ENCODE data around the gene TBCD.
A peak's percentile ranks its signal among the peaks of the same experiment; 100 is the strongest.
"Not testable (repeated sequence)": the region's sequence is repeated elsewhere in the genome, so short reads cannot be mapped to it uniquely, and the experiment has no call there.

TBCD gene

DNA sequence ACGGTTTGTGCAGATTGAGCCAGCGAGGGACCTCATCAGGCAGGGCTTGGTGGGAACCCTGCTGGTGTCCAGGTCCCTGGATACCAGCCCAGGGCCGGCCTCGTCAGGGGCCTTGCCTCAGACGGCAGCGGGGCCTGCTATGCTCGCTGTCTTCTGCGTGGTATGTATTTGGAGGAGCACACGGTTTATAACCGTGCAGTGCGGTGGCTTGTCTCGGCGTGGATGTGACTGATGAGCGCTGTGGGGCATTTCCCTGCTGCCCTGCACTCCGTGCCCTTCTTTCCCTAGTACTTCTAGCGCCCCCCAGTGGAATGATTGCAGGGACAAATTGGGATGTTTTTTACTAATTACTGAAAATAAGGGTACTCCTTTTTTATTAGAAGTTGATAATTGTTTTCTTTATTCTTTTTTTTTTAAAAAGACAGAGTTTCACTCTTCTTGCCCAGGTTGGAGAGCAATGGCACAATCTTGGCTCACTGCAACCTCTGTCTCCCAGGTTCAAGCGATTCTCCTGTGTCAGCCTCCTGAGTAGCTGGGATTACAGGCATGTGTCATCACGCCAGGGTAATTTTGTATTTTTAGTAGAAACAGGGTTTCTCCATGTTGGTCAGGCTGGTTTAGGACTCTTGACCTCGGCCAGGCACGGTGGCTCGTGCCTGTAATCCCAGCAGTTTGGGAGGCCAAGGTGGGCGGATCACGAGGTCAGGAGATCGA lies 15.3 kb downstream of the TBCD start:
- DNase-seq = peak; percentile 40

DNA sequence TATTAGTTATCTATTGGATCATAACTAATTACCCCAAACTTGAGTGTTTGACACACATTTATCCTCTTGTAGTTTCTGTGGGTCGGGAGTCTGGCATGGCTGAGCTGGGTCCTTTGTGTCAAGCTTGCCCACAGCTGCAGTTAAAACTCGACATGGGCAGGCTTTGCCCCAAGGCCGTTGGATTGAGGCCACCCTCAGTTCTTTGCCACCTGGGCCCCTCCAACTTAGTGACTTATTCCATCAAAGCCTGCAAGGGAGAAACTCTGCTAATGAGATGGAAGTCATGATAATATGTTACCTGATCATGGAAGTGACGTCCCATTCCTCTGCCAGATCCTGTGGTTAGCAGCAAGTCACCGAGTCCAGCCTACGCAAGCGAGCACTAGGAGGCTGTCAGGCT lies 17.2 kb downstream of the TBCD start:
- peak; percentile 18 for DNase-seq

DNA sequence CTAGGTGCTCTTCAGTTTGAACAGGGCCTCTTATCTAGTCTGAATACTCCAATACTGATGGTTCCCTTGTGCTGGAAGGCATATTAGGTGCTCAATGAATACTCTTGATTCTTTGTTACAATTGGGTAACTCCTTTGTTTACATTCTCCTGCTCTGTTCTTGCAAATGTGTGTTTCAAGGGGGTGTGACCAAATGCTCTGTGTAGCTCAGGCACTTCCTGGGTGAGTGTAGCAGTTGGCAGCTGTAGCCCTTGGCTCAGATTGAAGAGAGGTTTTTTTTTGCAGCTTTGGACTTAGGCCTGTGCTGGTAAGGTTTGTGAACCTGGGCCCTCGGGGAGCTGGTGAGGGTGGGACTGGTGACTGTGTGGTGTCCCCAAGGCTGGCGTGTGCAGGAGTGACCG lies 20.2 kb downstream of the TBCD start:
- no peak for DNase-seq

DNA sequence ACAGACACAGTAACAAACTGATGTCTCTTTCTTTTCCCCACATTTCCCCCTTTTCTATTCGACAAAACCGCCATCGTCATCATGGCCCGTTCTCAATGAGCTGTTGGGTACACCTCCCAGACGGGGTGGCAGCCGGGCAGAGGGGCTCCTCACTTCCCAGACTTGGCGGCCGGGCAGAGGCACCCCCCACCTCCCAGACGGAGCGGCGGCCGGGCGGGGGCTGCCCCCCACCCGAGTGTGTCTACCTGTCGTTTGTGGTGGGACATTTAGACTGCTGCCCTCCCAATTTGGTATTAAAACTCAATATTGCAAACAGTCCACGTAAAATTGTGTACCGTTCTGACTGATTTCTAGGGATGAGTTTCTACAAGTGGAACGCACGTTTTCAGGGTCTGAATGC lies 22.6 kb downstream of the TBCD start:
- not testable (repeated sequence) for DNase-seq

DNA sequence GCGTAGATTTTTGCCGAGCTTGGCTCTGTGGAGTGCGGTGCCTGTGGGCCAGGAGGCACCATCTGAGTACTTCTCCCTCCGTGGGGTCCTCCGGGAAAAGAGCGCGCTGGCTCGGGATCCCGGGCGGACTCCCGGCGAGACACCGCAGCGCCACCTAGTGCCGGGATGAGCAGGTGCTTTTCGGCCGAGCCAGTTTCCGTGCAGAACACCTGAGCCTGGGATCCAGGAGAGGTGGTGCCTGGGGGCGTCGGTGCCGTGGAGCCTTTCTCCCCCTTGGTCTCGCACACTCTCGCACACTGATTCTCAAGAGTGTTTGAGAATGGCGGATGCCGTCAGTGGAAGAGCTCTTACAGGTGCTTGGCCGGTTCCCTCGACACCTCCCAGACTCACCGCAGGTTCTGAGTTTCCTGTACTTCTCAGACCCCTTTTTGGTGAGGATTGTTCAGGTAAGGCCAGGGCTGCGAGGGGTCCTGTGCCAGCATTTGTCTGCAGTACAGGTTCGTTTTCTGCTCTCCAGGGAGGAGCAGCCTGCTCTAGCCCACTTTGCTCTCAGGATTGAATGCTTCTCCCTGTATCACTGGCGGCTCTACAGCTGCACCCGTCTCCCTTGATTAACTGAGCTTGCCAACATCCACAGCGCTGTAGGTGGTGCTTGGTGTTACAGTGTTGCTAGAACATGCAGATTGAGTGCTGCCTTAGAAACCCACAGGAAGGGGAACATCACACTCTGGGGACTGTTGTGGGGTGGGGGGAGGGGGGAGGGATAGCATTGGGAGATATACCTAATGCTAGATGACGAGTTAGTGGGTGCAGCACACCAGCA lies 23.3 kb downstream of the TBCD start:
- no peak for DNase-seq

DNA sequence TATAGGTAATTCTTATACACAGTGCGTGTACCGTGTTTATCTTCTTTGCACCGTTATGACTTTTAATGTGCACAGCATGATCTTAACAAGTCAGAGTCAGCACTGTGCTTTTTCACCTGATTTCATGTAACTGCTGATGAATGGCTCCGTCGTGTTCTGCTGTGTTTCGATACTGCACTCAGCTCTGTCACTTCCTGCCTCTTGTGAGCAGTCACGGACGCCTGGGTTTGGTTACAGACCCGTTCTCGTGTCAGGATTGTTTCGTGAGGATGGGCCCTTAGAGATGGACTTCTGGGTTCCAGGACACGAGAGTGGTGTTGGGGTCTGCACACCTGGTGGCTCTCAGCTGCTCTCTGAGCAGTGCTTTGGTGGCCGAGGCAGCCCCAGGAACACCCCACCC lies 24.6 kb downstream of the TBCD start:
- no peak for DNase-seq

DNA sequence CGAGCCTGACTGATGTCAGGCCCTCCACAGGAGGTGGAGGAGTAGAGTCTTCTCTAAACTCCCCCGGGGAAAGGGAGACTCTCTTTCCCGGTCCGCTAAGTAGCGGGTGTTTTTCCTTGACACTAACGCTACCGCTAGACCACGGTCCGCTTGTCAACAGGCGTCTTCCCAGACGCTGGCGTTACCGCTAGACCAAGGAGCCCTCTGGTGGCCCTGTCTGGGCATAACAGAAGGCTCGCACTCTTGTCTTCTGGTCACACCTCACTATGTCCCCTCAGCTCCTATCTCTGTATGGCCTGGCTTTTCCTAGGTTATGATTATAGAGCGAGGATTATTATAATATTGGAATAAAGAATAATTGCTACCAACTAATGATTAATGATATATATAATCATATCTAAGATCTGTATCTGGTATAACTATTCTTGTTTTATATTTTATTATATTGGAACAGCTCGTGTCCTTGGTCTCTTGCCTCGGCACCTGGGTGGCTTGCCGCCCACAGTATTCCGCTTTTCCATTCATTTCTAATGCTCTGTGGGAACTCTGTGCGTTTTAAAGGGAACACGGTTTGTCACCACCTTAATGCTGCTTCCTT lies 26.0 kb downstream of the TBCD start:
- DNase-seq = not testable (repeated sequence)

DNA sequence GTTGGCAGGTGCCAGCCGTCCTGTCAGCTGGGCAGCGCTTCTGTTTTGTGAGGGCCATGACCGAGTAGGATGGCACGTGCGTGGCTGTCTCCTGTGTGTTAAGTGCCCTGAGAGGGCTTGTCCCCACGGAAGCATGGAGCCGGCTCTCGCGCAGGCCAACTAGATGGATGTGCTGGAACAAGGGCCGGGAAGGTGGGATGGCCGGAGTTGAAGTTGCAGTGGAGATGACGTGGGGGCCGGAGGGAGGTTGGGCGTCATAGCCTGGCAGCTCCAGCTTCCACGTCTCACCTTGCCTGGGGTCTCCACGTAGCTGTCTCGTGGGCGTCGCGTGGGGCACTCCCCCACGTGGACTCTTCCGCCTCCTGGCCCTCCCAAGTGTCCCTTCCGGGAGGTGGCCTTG lies 27.7 kb downstream of the TBCD start:
- DNase-seq = no peak

DNA sequence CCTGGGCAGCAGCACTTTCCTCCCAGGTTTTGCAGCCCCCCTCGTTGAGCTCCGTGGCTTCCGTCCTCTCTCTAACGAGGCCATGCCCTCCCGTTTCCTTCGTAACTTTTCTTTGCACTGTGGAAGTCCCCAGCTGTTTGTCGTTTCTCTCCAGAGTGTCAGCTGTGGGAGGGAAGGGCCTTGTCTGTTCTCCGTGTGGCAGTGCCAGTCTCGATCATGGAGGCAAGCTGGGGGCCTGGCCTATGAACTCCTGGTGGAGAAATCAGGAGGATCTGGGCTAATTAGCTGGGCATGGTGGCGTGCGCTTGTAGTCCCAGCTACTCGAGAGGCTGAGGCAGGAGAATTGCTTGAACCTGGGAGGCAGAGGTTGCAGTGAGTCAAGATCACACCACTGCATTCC lies 28.3 kb downstream of the TBCD start:
- no peak for DNase-seq

DNA sequence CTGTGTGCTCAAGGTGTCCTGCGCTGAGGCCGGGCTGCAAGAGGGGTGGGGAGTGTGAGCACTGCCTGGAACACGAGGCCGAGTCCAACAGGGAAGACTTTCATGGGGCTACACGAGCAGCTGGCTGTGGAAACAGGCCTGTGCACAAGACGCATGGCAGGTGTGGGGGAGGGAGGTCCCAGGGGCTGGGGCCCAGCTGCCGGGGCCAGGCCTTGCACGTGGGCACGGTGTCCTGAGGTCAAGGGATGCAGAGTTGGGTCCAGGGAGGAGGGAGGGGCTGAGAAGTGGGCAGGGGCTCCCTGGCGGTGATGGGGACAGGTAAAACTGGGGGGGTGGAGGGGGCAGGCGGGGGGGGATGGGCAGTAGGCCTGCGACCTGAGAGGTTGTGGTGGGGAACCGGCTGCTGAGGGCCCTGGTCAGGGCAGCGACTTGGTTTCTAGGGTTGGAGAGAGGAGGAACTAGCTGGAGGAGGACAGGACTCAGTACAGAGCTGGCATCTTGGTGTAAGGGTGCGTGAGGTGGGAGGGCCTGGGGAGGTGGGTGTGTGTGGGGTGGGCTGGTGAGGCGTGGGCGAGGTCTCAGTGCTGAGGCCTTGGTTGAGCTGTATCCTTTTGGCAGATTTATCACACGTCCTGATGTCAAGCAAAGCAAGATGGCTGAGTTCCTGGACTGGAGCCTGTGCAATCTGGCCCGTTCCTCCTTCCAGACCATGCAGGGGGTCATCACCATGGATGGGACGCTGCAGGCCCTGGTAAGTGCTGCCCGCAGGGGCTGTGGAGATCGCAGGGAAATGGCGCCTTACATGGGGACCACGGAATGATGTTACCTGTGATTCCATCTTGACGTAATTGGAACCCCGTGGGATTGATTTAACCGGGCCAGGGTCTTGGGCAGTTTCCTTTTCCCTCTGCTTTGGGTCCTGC lies 29.4 kb downstream of the TBCD start:
- no peak for DNase-seq

DNA sequence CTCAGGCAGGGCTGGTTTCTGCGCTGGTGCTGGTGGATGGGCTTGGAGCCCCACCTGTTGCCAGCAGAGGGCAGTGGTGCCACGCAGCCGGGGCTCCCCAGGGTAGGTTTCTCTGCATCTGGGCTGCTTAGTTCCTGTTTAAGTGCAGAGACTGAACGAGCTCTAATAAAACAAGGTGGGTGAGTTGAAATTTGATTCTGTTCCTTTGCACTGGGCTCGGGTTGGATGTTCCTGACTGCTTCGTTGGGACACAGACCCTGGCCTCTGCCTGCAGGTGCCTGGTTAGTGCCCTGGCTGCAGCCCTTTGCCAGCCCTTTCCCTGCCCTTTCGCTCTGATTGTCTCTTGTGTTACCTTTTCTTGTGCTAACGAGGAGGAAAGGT lies 30.0 kb downstream of the TBCD start:
- peak; percentile 93 for DNase-seq

DNA sequence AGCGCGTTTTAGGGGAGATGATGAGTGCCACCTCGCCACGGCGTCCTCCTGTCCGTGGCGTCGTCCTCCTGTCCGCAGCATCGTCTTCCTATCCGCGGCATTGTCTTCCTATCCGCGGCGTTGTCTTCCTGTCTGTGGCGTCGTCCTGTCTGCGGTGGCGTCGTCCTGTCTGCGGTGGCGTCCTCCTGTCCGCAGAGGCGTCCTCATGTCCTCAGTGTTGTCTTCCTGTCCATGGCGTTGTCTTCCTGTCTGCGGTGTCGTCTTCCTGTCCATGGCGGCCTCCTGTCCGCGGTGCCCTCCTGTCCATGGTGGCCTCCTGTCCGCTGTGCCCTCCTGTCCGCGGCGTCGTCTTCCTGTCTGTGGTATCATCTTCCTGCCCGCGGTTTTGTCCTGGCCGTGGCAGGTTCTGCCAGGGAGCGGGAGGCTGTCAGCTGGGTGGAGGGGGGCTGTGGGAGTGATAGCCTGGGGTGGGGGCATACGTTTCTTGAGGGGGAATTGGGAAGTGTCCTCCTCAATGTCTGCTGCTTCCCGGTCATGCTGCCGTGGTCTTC lies 30.9 kb downstream of the TBCD start:
- DNase-seq = no peak

DNA sequence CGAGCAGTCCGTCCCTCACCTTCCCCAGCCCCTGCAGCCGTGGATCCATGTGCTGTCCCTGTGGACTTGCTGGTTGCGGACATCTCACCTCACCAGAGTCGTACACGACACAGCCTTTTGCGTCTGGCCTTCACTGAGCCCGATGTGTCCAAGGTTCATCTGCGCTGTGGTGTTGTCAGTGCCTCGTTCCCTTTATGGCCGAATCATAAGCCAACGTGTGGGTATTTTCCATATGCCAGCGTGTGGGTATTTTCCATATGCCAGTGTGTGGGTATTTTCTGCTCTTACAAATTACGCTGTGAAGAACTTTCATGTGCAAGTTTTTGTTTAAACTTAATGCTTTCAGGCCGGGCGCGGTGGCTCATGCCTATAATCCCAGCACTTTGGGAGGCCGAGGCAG lies 31.6 kb downstream of the TBCD start:
- no peak for DNase-seq

DNA sequence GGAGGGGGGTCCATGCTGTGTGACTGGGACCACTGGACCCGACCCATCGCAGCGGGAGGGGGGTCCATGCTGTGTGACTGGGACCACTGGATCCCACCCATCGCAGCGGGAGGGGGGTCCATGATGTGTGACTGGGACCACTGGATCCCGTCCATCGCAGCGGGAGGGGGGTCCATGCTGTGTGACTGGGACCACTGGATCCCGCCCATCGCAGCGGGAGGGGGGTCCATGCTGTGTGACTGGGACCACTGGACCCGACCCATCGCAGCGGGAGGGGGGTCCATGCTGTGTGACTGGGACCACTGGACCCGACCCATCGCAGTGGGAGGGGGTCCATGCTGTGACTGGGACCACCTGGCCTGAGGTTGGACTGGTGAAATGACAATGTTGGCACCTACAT lies 33.7 kb downstream of the TBCD start:
- not testable (repeated sequence) for DNase-seq

DNA sequence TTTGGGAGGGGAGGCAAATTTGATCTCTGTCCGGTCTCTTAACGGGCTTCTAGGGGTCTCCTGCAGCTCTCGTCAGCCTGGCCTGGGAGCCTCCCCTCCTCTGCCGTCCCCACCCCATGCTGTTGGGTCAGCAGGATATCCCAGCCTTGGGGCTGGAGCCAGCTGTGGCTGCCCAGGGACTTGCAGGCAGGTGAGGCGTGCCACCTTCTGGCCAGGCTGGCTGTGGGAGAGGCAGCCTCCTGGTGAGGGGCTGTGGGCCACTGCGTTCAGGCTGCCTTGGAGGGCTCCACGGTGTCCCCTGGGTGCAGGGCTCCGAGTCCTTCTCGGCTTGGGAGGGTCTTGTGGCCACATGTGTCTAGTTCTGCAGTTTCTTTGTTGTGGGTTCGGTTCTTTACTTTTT lies 34.6 kb downstream of the TBCD start:
- DNase-seq = no peak

DNA sequence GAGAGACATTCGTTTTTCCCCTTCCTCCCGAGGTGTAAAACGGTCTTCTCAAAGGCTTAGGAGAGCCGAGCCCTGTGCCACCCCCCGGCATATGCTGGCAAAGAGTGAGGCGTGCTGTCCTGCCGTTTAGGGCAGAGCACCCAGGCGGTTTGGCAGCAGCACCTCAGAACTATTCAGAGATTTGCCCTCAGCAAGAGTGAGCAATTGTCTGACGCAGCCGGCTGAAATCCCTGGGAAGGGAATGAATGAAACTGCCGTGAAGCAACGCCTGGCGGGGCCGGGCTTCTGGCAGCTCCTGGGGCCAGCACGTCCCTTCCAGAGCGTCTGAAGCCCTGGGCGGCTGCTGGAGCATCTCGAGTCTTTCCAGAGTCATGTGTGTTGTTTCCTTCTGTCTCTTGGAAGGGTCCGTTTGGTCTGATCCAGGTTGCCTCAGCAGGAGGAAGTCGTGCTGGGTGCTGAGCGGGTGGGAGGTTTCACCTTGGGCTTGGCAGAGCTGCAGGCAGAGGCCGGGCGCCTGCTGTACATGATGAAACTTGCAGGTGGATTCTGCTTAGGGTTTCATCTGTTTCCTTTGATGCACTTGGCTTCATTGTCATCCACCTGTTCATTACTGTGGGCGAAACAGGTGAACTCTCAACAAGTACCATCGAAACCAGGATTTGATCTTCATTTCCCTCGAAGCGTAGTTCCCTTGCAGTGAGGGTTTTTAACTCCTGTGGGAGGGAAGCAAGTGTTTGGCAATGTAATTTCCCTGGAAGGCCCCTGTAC lies 35.4 kb downstream of the TBCD start:
- no peak for DNase-seq

DNA sequence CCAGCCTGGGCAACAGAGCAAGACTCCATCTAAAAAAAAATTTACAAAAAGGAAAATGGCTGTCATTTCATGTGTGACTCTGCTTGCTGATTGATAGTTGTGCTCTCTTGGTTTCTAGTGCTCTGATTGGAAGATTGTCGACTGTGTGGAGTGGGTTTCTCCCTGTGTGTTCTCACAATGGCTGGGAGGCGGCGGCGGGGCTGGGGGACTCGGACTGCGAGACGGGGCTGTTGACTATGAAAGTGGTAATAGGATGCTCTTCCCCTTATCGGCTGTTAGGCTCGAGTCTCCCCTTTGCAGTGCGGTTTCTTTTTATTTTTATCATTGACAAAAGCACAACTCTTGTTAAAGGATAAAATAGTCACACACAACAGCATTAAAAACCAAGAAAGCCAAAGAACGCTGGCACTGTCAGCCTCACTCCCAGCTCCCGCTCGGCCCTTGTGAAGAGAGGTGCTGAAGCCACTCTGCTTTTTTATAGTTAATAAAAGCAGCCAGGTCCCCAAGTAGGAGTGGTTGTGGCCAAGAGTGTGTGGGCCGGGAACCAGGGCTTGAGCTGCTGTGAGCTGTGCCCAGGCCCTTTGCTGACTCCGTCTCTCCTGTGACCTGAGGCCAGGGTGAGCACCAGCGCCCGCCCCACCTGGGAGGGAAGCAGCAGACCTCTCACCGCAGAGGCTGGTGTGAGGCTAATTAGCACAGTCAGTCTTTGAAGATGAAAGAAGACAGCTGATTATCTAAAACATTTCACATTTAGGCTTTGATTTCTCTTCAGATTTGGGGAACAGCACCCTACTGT lies 36.5 kb downstream of the TBCD start:
- no peak for DNase-seq

DNA sequence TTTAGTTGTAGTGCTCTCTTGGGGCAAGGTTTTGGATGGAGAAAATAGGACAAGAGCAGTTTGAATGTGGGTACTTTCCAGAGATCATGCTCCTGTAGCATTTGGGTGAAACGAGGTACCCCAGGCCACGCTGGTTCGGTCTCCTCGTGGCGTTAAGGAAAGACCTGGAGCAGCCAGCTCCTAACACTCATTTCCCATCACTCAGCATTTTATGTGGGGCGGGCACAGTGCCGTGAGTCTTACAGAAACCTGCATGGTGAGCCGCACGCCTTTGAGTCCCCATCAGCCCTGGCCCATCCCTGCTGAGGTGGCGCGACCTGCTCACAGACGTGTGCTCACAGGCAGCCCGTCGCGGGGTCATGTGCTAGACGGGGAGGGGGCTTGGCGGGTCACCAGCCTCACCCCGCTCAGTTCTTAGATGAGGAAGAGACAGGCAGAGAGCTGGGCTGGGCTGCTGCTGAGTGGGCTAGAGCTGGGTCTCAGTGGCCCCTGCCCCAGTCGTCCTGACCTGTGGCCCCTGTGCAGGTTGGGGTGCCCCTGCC lies 37.3 kb downstream of the TBCD start:
- DNase-seq = no peak

DNA sequence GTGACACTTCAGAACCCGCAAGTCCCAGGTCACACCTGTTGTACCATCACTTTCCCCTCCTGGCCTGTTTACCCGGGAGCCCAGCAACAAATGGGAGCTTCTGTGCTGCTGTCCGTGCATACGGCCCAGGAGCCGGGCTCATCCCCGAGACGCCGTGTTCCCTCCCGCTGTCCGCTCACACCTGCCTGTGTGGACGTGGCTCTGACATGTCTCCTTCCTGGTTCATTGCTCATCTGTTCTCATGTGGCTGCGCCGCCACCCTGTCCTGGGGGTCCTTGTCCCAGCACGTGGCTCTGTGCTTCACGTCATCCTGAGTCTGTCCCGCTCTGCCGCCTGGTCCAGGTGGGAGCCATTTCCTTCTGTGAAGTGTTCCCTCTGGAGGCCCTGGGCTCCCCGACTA lies 37.9 kb downstream of the TBCD start:
- no peak for DNase-seq

DNA sequence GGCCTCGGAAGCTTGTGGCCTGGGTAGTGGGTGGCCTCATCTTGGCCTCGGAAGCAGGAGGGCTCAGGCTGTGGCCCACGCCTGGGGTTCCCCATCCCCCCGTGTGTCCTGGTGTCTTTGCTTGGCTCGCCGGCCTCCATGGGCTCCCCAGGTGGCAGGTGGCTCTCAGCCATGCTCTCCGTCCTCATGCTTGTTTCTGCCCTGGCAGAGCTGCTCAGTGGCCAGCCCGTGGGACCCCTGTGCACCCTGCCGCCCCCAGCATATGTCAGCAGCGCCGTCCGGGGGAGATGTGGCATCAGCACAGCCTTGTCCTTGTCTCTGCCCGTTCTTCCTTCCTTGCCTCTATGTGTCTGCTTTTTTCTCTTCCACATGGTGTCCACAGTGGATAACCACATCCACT lies 38.5 kb downstream of the TBCD start:
- DNase-seq = no peak

DNA sequence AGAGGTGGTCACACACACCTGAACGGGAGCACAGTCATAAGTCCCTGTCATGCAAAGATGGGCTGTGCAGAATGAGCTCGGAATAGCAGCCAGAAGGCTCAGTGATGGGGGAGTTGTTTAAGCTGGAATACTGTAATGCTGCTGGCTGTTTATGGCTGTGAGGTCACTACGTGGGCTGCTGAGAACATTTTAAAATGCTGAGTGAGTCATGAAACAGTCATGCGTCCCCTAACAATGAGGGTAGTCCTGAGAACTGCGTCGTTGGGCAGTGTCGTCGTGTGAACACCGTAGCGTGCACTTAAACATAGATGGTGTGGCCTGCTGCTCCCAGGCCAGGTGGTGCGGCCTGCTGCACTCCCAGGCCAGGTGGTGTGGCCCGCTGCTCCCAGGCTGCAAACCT lies 39.7 kb downstream of the TBCD start:
- no peak for DNase-seq
